Stimulated activated naive CD4-positive, alpha-beta T cell (primary cell): Measurements from ENCODE around the gene PPP1R14C.

ENCODE experiments used
- DNase-seq, 6 experiments: peaks; one replicate each; lab custom pipeline; 2025; lab: John Stamatoyannopoulos, UW

The PPP1R14C gene

DNA sequence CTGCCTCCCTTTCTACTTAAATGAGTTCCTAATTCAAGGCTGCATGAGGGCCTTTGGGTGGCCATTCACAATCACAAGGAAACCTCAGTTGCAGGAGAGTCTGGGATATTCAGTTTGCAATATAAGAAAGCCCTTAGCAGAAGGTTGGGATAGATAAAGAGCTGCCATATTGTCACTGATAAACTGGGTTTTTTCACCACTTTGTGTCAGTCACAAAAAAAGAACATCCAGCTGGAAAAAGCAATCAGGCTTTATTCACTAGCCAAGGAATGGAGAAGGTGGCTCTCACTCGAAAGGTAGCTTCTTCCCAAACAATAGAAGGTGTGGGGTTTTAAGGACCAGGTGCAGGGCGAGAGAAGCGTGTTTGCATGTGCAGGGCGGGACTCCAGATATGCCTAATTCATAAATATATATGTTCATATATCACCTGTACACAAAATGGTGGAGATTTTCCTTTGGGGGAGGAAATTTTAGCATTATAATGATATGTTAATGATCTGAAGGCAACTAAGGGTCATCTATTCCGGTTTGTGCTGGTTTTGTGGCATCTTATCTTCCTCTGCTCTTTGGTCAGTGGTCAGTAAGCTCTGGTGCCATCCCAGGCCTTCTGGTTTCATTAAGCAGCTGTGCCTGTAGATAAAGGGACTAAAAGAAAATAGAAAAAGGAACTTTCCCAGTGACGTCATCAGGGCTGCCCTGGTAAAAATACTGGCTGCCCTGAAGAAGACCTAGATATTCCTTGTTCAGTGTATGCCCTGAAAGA lies 128.8 kb downstream of the PPP1R14C start:
- no peak for DNase-seq

DNA sequence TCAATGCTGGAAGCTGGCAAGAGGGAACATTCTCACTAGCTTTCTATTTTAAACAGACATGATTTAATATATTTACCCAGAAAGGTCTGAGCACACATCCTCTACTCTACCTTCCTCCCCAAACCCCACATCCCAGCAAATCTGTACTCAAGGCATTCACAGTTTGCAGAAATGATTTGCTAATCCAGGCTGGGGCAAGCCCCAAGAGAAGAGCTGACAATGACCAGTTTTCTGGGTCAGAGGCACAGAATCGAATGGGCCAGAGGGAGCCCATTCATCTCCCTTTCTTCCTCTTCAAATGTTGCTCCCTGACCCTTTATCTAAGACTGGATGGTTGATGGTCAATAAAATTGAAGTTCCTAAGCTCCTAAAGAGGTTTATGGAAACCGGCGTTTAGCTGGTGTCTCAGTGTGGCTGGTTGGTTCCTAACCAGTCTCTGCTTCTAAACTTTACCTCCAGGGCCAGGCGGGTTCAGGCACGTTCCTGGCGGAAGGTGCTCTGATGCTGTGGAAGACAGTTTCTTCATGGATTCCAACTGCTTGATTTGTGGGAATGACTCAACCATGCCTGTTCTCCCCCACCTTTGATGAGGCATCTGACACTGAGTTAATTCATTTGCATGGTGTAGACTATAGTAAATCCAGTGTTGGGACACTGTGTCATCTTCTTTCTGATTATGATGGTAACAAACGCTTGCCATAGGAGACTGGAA lies 129.6 kb downstream of the PPP1R14C start:
- DNase-seq = no peak

DNA sequence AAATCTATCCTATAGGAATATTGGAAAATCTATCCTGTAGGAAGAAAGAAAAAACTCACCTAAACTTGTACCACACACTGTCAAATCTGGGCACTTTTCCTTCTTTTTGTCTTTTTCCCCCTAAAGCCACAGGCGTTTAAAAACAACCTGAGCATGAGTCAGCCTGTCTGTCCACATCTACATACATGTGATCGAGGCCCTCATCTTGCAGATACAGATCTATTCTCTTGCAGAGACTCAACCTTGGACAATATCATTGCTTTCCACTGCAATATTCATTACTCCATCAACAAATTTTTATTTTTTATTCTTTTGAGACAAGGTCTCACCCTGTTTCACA lies 130.1 kb downstream of the PPP1R14C start:
- DNase-seq = no peak

DNA sequence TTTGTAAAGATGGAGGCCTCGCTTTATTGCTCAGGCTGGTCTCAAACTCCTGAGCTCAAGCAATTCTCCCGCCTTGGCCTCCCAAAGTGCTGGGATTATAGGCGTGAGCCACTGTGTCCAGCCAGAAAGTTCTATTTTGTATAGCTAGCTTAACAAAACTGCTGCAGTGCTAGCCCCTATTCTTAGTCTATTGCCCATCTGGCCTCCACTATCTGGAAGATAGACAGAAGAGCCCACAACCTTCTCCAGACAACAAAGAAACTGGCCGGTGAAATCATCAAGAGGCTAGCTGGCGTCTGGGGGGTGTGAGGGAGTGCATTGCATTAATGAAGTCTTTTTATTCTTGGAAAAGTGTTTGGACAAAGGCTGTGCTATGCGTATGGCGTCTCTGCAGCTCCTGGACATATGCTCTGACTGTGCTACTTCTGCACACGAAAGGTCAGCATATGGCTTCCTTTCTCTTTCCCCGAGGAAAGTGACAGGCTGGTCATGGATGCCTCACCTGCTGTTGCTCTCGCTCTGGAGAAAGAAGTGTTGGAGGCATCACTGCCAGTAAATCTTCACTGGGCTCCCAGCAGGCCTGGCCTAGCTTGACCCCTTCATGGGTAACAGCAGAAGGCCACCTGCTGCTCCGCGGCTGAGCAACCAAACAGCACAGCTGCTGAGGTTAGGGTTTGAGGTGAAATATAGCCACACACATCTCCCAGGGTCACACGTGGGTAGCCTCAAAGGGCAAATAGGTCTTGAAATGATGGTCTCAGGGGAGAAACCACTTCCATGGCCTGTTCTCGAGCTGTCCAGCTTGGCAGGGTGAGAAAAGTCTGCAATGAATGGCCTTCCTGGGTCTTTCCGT lies 130.8 kb downstream of the PPP1R14C start:
- no peak for DNase-seq

DNA sequence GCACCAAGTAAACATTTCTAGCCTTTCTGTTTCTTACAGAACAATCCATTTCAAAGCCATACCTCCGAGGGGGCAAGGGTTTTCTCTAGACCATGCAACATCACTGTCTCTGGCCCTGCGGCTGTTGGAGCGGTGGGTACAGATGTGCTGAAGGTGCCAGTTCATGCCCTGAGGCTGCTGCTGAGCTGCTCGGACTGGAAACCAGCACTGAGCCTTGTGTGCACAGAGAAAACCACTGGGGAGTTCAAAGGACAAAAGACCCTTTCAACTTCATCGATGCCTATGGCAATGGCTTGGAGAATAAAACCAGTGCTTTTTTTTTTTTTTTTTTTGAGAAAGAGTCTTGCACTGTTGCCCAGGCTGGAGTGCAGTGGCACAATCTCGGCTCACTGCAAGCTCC lies 132.6 kb downstream of the PPP1R14C start:
- no peak for DNase-seq

DNA sequence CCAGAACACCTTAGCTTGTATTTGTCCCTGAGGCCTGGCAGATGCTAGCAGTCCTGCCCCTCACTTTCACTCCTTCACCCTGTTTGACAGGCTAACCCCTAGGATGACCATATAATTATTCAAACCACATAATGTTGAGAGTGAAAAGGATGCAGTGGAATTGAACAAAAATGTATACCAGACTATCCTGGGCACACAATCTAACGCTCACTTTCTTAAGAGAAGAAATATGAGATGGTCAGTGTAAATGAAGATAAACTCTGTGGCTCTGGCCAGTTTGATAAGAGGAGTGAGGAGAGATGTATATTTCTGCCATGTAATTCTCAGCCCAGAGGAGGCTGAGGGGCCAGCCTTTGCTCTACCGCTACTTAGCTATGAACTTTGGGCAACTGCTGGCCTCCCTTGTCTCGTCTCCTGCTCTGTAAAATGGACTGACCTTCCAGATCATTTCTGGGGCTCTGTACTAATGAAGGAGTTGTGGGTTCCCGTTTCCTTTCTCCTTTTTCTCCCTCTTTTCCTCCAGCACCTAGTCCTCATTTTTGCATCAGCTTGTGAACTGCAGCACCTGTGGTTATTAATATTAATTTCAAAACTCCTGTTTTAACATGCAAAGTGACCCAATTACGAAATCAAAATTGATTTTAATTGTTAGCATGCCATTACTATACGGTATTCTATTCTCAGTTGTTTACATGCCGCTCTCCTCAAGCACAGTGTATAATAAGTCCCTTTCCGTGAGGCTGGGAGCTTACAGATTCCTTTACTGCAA lies 133.5 kb downstream of the PPP1R14C start:
- no peak for DNase-seq

DNA sequence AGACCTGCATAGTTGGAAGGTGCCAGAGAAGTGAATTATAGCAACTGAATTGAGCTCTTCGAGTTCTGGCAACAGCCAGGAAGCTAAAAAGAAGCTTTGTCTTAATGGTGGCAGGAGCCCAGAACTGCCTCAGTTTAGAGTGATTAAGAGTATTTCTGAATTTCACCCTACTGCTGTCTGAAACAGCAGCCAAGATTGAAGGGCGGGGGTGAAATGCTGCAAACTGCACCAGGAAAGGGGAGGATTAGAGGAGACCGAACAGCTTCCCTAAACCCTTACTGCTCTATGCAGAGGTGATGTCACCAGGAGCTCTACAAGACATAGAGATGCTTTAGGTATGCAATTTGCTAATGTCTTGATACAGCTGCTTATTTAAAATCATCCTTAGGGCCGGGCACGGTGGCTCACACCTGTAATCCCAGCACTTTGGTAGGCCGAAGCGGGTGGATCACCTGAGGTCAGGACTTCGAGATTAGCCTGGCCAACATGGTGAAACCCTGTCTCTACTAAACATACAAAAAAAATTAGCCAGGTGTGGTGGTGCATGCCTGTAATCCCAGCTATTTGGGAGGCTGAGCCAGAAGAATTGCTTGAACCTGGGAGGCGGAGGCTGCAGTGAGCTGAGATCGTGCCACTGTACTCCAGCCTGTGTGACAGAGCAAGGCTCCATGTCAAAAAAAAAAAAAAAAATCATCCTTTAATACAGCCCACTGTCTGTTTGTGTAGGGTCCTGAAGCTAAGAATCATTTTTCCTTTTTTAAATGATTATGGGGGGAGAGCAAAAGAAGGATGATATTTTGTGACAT lies 134.3 kb downstream of the PPP1R14C start:
- DNase-seq = no peak

DNA sequence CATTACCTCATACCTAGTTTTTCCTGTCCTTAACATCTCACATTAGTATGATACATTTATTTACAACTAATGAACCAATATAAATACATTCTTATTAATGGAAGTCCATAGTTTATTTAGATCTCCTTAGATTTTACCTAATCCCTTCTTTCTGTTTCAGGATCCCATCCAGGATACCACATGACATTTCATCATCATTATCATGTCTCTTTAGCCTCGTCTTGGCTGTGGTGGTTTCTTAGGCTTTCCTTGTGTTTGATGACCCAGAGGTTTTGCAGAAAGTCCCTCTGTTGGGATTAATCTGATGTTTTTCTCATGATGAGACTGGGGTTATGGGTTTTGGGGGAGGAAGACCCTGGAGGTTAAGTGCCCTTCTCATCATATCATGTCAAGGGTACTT lies 136.7 kb downstream of the PPP1R14C start:
- no peak for DNase-seq

DNA sequence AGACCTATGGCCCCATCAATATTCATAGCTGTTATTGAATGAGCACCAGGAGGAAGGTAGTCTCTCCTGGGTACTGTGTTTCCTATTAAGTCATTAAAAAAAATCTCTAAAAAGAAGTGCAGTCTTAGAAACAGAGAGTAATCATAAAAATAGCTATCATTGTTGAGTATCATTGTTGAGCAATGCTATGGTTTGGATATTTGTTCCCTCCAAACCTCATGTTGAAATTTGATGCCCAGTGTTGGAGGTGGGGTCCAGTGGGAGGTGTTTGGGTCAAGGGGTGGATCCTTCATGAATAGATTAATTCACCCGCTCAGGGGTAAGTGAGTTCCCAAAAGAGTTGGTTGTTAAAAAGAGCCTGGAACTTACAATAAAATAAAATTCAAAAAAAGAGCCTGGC lies 137.9 kb downstream of the PPP1R14C start:
- no peak for DNase-seq

DNA sequence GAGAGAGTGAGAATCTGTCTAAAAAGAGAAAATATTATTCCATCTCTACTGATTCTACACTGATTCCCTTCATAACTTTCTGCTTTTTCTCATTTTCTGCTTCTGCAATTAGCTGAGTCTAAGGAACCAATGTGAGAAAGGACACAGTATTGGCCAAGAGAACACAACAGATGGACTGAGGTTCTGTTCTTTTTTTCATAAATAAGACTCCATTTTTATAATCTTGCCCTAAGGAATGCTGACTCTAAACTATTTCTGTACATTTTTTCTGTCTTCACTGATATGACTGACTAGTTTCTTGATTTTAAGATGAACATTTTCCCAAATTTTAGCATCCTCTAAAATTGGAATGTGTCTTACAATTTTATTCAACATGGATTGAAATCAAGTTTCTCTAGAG lies 138.9 kb downstream of the PPP1R14C start:
- no peak for DNase-seq

DNA sequence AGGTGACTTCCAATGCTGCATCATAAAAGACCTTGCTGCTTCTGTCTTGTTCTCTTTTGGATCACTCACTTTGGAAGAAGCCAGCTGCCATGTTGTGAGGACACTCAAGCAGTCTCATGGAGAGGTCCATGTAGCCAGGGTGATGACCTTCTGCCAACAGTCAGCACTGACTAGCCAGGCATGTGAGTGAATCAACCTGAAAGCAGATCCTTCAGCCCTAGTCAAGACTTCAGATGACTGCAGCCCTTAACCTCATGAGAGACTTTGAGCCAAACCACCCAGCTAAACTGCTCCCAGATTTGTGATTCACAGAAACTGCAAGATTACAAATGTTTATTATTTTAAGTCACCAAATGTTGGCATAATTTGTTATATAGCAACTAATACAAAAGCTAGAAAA lies 140.0 kb downstream of the PPP1R14C start:
- no peak for DNase-seq

DNA sequence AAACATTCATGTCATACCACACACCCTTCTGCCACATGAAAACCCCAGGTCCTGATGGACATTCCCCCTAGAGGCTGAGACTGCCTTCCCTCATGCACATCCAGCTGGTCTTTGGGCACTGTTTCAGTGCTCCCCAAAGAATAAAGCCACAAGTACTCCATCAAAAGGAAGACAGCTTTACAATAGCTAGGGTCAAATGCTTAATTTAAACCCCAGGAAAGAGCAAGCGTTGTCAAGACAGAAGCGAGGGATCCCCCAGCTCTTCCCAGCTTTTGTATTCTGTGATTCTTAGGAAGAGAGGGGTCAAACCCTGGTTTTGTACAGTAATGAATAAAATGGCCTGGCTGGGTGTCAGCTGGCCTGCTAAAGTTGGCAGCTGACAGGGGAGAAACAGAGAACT lies 143.6 kb downstream of the PPP1R14C start:
- no peak for DNase-seq

DNA sequence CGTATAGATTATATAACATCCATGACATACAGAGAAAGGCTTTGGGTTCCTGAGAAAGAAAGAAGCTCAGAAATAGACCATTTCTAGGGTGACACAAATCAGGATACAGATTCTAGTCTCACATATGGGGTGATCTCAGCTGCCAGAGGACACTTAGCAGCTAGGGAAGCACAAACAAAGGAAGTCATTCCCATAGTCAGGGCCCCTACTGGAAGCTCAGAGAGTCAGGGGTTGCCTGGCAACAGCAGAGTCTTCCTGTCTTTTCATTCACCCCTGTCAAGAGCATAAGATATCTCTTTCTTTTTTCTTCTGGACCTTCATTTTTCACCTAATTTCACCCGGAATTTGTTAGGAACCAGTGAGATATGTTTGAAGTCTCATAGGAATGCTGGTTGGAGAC lies 144.1 kb downstream of the PPP1R14C start:
- DNase-seq = no peak

DNA sequence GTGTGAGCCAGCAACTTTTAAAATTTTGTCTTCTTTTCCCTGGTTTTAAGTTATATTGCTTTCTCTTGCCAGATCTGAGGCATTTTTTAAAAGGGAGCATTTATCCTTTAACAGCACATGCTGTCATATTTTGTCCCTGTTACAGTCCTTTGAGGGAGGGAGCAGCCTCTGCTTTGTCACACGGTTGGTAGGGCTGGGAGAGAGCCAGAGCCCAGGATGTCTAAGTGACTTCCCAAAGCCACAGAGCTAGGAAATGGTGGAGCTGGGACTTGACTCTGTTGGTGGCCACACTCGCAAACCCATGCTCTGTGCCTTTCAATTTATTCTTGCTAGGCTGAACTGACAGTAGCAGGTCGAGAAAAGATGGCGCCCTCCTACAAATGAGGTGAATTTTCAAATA lies 145.6 kb downstream of the PPP1R14C start:
- no peak for DNase-seq

DNA sequence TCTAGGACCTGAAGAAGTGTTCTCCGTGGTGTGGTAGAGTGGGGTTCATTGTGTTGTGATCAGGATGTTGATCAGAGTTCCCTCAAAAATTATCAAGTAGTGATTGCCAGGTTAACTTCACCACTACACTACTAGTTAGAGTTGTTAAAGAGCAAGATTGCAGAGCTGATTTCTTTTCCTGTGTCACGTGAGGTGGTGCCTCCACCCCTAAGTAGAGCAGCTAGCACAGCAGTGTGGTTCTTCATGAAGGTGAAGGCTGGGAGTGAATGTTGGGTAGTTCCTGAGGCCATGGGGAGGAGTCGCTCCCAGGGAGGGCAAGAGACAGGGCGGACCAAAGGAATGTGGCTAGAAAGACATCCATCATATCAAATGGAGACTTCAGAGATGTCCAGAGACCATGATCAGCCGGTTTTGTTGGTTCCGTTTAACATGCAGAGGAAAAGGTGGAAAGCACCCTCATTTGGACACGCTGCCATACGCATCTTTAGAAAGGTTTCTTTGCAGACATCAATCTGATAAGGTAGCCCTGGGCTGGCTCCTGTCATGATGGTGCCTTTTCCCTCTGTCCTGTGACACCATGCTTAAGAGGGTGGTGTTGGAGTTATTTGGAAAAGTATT lies 146.7 kb downstream of the PPP1R14C start:
- DNase-seq = no peak

DNA sequence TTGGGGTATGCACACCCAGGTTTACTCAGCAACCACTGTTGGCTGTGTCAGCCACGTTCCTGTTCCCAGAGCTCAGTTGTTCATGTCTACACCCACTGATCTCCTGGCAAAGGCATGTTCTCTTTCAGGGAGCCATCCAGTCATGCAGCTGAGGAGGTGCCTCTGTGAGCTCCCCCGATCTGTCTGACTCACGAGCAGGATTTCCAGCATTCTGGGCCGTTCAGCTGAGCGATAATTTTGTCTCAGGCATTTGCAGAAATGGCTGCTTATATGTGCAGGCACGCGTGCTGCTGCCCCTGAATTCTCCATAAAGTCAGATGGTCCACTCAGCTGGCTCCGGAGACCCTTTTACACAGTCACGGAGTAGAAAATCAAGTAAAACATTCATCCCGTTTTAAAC lies 147.6 kb downstream of the PPP1R14C start:
- no peak for DNase-seq

DNA sequence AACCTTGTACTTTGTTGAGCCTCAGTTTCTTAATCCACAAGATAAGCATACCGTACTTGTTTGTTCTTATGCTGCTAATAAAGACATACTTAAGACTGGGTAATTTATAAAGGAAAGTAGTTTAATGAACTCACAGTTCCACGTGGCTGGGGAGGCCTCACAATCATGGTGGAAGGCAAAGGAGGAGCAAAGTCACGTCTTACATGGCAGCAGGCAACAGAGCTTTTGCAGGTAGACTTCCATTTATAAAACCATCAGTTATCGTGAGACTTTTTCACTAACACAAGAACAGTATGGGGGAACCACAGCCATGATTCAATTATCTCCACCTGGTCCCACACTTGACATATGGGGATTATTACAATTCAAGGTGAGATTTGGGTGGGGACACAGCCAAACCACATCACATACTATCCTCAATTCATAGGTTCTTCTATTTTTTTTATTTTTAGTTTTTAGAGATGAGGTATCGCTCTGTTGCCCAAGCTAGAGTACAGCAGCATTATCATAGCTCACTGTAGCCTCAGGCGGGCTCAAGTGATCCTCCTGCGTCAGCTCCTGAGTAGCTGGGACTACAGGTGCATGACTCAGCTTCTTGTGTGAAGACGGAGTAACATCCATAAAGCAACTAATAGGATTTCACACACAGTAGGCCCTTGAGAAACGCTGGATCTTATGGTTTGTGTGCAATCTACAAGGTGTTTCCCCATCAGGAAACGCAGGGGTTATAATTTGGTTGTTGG lies 149.3 kb downstream of the PPP1R14C start:
- DNase-seq = no peak

DNA sequence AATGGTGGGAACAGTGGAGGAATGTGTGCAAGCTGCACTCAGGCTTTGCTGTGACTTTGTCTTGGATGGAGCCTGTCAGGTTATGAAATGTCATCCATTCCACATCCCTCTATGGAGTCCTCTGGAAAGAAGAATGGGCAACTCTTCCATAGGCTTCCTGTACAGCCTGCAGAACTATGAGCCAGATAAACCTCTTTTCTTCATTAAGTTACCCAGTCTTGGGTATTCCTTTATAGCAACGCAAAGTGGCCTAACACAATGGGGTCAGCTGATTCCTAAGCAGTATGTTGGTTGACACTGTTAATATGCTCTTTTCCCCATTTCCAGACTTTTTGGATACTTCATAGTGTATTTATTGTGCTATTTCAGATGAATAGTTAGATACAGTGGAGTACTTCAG lies 150.2 kb downstream of the PPP1R14C start:
- no peak for DNase-seq

DNA sequence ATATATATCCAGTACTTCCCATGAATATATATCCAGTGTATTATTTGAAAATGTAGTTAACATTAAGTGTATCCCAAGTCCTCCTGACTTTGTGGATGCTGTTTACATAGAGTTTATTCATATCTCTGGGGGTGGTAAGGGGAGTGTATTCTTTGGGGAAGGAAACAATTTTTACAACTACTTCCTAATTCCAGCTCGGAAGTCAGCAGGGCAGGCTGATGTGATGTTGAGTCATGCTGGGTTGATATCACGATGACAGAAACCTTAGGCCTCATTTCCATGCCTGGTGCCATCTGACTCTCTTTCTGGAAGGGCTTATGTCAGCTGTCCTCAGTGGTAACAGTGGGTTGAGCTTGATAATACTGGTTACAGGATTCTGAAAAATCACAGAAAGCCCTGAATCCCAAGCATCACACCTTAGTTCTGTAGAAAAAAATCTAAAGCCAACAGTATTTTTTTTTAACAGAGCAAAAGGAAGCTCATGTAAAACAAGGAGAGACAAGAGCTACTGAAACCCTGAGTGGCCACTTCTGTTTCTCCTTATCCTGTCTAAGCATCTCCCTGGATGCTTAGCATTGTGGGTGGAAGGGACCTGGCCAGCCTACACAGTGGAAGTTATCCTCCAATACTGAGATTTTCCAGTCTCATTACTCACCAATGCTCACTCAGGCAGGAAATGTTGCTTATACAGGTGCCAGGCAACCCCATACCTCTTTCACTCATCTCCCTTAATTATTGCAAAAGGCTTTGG lies 150.8 kb downstream of the PPP1R14C start:
- DNase-seq = no peak
